Muscle layer of colon (tissue), 2 donors: ENCODE data around the gene FAF2.

Experiments used
- H3K27ac ChIP-seq: one replicate; pipeline ENCODE4 v1.7.0; 2013; ENCODE audit warnings: low read depth, mild to moderate bottlenecking, low read length, moderate library complexity
- H3K27me3 ChIP-seq, 2 donors: one replicate each; pipeline ENCODE4 v1.7.0; 2013; ENCODE audit warnings: low read length in 2 of 2, mild to moderate bottlenecking in 2 of 2; ENCODE audit not compliant: insufficient read depth in 2 of 2, control insufficient read depth in 1 of 2
- H3K36me3 ChIP-seq: one replicate; pipeline ENCODE4 v1.7.0; 2013; ENCODE audit warnings: mild to moderate bottlenecking, low read length; ENCODE audit not compliant: insufficient read depth
- H3K4me1 ChIP-seq: one replicate; pipeline ENCODE4 v1.7.0; 2013; ENCODE audit warnings: mild to moderate bottlenecking, low read length; ENCODE audit not compliant: insufficient read depth
- H3K4me3 ChIP-seq, 2 donors: one replicate each; pipeline ENCODE4 v1.7.0; 2013; ENCODE audit warnings: low read length in 2 of 2, low read depth in 1 of 2, mild to moderate bottlenecking in 1 of 2, moderate library complexity in 1 of 2
- H3K9ac ChIP-seq: one replicate; pipeline ENCODE4 v1.7.0; 2013; ENCODE audit warnings: low read length
- H3K9me3 ChIP-seq: one replicate; pipeline ENCODE4 v1.7.0; 2013; ENCODE audit warnings: mild to moderate bottlenecking, low read length
- donor health status: abdominal sarcoma.
- donor health status: Adenocarcinoma of cecum.

The FAF2 gene

DNA sequence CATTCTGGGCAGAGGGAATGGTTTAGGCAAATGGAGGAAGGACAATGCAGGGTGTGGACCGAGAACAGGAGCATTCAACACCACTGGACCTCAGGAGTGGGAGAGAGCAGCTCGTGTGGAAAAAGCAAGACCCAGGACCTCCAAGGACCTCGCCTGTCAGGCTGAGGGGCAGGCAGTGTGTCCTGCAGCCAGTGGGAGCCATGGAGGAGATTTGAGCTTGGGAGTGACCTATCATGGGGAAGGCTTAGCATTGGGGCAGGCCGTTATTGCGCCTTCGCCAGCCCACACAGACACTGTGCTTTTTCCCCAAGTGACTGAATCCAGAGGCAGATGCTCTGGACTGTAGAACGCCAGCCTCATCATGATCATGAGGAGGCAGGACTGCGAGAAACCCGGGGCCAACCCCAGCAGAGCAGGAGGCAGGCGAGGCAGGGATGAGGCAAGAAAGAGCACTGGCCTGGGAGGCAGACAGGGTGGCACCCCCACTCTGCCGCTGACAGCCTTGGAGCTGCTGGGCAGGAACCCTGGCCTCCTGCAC is 104.2 kb downstream of the FAF2 start:
- Histone ChIP-seq H3K9me3 (no peaks in the 10 kb centered on the region), H3K27me3 (peaks cover 7 to 16% of the 10 kb centered on the region in 2 donors), H3K4me3 (no peak overlapping the region), H3K36me3 (no peaks in the 10 kb centered on the region), H3K27ac (no peak overlapping the region), H3K4me1 (peaks cover 9% of the 10 kb centered on the region), H3K9ac (no peak overlapping the region)

DNA sequence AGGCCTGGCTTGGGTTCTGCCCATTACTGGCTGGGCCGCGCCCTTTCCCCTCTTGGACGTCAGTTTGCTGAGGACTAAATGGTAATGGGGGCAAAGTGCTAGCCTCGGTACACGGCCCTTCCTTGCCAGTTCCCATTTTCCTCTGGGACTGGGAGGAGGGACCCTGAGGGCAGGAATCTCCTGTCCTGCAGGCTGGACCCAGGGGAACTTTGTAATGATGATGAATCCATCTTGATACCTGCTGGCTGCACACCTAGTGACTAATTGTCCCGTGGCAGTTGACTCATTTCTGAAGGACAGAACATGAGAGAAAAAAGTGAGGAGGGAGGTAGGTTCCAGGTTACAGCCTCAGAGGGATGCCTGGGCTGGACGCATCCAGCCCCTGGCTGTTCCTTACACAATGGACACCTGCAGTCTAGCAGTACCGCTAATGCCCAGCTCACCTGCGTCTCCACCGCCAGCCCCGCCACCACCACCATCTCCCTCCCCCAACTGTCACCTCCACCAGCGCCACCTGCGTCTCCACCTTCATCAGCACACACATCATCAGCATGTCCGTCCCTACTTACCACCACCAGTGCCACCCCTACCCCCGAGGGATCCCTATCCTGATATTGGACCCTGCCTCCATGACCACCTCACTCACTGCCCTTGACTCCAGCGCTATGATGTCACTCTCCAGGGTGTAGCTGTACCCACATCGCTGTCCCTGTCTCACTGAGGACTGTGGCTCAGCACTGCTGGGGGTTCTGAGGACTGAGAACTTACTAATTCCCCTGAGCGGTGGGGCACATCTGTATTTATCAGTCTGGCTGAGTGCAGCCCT is 105.3 kb downstream of the FAF2 start:
- H3K27me3 ChIP-seq: peaks cover 7 to 16% of the 10 kb centered on the region in 2 donors
- H3K9ac ChIP-seq: no peak overlapping the region
- H3K9me3 ChIP-seq: no peaks in the 10 kb centered on the region
- H3K4me1 ChIP-seq: no peaks in the 10 kb centered on the region
- H3K36me3 ChIP-seq: no peaks in the 10 kb centered on the region
- H3K4me3 ChIP-seq: no peak overlapping the region
- no peak overlapping the region for H3K27ac ChIP-seq

DNA sequence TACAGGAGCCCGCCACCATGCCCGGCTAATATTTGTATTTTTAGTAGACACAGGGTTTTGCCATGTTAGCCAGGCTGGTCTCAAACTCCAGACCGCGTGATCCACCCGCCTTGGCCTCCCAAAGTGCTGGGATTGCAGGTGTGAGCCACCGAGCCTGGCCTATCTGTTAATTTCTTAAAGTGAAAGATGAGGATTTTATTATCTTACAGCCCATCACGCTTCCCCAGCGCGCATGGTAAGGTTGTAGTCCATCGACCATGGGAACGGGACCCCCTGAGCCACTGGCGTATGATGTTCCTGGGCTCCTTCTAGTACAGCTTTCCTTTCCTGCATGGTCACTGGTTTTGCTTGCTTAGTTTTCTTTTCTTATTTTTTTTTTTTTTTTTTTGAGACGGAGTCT is 109.7 kb downstream of the FAF2 start:
- no peak overlapping the region for H3K9ac ChIP-seq
- no peaks in the 10 kb centered on the region for H3K36me3 ChIP-seq
- no peaks in the 10 kb centered on the region for H3K4me1 ChIP-seq
- H3K27me3 ChIP-seq: peaks cover 7 to 9% of the 10 kb centered on the region in 2 donors
- H3K27ac ChIP-seq: no peak overlapping the region
- no peak overlapping the region for H3K4me3 ChIP-seq
- no peaks in the 10 kb centered on the region for H3K9me3 ChIP-seq
